D341Med (cell line): ENCODE data around the gene TNFRSF4.

Experiments used
- DNase-seq: peaks from one replicate; pipeline ENCODE4 v3.0.0; 2012; ENCODE audit warnings: low spot score

TNFRSF4 gene

DNA sequence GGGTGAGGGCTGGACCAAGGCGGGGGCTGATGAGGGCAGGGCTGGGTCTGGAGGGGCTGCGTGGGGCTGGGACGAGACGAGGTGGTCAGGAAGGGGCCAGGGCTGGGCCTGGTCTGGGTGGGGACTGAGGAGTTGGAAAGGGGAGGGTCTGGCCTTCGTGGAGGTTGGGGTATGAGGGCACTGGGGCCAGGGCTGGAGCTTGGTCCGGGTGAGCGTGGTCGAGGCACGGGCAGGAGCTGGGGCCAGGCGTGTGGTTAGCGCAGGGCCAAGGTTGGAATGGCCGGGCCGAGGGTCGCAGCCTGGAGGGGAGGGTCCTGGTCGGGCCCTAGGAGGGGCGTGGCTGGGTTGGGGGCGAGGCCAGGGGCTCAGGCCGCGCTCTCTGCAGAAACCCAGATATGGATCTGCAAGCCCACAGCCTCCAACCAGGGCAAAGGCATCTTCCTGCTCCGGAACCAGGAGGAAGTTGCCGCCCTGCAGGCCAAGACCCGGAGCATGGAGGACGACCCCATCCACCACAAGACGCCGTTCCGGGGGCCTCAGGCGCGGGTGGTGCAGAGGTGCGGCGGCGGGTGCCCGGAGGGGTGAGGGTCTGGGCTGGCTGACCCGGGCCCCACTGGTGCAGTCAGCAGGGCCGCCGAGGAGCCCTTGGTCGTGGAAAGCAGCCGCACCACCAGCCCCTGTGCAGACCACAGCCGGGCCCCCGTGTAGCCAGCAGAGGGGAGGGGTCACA lies 31.3 kb downstream of the TNFRSF4 start:
- peak; percentile 43 for DNase-seq

DNA sequence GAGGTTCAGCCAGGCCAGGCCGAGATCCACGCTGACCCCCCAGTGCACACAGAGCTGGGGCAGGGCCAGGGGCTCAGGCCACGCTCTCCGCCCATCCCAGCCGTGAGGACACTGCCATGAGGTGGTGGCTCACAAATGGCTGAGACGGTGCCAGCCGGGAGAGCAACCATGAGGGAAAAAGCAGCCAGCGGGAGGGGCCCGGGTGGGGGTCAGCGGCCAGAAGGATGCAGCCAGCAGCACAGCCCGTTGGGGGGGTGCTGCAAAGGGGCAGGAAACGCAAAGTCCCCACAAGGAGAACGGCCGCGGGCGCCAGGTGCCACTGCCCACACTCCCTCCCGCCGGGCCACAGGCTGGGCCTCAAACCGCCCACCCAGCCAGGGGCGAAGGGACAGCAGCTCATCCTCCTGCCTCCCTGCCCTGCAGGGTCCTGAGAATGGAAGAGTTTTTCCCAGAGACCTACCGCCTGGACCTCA lies 32.0 kb downstream of the TNFRSF4 start:
- DNase-seq = peak; percentile 36

DNA sequence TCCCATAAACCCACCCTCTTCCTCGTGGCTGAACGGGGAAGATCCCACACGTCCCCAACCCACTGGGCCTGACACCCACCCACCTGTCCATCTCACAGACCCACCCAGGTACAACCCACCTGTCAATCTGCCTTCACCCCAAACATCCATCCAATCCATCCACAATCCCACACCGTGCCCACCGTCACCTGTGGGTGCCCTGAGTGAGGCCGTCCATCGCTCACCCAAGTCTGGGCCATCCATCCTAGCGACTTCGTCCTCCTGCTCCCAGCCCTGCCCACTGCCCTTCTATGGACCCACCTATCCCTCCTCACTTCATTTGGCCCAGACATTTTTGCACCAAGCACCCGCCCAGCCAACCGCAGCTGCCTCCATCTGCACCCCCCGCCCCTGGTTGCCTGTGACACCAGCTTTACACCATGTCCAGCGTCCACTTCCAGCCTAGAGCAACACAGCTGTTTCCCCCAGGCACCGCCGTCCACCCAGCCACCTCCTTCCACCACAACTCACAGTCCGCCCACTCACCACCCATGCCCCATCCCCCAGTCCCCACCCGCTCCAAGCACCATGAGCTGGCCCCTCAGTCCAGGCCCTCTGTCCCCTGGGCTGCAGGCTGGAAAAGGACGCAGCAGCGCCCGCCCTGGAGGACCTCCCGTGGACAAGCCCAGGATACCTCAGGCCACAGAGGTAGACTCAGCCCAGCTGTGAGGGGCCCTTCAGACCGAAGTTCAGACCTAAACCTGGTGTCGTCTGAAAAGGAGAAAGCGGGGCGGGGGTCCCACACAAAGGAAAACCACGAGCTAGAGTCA lies 32.6 kb downstream of the TNFRSF4 start:
- DNase-seq = peak; percentile 26

DNA sequence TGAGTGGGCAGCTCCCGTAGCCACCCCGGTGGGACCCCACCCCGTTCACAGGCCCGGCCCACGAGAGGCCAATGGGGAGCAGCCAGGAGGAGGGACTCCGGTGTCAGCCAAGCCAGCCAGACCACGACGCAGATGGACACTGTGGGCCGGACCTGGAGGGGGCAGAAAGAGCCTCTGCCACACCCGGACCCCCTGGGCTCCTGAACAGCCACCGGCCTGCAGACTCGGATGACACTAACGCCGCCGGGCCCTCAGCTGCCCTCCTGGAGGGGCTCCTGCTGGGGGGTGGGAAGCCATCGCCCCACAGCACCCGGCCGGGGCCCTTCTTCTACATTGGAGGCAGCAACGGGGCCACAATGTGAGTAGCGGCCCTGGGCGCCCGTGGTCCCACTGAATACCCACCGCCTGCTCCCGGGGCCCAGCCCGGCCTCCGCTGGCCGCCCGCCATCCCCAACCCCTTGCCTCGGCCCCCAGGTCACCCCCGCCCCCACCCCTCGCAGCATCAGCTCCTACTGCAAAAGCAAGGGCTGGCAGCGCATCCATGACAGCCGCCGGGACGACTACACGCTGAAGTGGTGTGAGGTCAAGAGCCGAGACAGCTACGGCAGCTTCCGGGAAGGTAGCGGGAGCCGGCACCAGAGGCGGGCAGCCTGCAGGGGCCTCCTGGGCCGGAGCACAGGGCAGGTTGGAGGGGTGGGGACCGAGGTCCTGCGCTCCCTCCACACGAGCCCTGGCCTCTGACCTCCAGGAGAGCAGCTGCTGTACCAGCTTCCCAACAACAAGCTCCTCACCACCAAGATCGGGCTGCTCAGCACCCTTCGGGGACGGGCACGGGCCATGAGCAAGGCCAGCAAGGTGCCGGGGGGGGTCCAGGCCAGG lies 33.7 kb downstream of the TNFRSF4 start:
- peak; percentile 42 for DNase-seq

DNA sequence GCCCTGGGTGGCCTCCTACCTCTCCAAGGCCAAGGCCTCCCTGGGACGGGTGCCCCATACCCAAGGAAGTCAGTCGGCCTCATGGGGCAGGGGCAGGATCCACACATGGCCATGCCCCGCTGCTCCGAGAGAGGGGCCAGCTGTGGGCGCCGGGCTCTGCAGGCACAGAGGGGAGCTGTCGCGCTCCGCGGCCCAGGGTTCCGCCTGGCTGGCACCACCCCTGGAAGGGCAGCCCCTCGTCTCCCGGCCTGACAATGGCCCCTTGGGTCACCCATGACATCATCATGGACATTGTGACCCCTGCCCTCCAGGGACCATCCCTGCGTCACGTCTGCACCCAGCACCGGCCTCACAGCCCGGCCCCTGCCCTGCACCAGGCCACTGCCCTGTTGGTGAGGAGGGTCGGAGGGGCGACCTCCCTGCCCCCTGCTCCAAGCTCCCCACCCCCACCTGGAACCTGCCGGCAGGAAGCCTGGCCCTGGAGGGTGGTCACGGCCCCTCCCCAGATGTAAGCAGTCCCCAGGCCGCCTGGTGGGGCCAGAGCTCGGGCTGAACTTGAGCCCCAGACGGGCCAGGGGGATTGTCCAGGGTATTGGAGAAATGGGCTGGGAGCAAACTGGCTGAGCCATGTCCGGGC lies 34.5 kb downstream of the TNFRSF4 start:
- DNase-seq = peak; percentile 33

DNA sequence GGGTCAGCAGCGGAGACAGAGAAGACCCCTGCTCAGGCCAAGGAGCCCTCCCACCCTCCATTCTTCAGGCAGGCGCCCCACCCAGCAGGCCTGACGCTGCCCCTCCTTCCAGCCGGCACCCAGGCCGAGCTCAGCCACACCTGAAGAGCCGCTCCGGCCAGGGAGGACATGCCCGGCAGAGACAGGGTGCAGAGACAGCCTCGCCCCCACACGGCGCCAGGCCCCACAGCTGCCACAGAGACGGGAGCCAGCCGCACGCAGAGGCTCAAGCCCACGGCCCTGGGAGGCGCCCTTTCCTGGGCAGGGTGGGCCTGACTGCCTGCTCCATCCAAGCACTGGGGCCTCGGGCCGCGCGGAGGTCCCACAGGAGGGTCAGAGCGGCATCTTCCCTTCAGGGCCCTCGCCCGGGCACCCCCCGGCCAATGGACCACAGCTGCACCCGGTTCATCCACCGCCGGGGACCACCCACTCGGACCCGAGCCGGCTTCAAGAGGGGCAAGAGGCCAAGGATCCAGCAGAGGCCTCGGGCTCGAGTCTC lies 35.1 kb downstream of the TNFRSF4 start:
- DNase-seq = peak; percentile 28

DNA sequence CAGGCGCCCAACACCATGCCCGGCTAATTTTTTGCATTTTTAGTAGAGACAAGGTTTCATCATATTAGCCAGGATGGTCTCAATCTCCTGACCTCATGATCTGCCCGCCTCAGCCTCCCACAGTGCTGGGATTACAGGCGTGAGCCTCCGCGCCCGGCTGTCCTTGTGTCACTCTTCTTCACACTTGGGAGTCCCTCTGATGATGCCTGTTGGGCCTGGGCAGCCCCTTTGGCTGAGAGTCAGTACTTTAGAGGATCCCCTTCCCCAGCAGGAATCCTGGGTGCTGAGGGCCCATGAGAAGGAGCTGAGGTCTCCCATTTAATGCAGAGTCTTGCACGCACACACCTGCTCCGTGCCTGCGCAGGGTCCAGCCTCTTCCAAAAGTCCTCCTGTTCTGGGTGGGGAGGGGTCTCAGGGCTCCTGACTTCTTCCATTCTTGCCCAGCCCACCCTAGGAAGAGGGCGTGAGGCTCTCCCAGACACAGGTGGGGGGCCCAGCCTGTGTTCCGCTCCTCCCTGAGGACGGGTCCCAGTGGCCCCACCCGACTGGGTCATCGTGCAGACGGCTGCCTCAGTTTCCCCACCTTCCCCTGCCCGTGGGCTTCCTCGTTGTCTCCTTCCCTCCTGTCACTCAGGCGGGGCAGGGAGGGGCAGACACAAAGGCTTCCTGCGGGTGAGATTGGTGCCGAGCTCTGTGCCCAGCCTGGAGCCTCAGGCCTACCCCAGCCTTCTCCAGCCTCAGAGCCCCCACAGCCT lies 36.3 kb downstream of the TNFRSF4 start:
- peak; percentile 17 for DNase-seq

DNA sequence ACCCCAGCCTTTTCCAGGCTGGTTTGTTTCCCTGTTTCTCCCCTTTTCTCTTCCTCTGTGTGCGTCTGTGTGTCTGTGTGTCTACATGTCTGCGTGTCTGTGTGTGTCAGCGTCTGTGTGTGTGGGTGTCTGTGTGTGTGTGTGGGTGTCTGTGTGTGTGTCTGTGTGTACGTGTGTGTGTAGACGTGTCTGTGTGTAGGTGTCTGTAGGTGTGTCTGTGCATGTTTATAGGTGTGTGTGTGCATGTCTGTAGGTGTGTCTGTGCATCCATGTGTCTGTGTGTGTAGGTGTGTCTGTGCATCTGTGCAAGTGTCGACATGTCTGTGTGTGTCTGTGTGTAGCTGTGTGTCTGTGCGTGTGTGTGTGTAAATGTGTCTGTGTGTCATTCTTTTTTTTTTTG lies 37.0 kb downstream of the TNFRSF4 start:
- DNase-seq = no peak

DNA sequence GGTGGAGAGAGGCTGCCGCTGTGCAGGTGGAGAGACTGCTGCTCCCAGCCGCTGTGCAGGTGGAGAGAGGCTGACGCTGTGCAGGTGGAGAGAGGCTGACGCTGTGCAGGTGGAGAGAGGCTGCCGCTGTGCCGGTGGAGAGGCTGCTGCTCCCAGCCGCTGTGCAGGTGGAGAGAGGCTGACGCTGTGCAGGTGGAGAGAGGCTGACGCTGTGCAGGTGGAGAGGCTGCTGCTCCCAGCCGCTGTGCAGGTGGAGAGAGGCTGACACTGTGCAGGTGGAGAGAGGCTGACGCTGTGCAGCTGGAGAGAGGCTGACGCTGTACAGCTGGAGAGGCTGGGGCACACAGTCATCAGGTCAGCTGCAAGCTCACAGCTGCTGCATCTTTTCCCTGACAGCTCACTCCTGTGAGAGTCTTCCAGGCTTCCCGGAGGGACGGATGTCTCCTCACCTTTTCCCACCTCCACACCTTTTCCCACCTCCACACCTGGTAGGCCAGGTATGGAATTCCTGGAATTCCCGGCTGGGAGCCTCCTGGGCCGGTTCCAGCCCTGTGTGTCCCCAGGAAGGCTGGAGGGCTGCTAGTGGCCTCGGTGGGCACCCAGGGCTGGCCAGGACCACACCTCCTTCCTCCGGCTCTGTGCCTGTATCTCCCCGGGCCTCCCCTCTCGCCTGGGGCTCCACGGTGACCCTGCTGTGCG lies 37.7 kb downstream of the TNFRSF4 start:
- peak; percentile 31 for DNase-seq

DNA sequence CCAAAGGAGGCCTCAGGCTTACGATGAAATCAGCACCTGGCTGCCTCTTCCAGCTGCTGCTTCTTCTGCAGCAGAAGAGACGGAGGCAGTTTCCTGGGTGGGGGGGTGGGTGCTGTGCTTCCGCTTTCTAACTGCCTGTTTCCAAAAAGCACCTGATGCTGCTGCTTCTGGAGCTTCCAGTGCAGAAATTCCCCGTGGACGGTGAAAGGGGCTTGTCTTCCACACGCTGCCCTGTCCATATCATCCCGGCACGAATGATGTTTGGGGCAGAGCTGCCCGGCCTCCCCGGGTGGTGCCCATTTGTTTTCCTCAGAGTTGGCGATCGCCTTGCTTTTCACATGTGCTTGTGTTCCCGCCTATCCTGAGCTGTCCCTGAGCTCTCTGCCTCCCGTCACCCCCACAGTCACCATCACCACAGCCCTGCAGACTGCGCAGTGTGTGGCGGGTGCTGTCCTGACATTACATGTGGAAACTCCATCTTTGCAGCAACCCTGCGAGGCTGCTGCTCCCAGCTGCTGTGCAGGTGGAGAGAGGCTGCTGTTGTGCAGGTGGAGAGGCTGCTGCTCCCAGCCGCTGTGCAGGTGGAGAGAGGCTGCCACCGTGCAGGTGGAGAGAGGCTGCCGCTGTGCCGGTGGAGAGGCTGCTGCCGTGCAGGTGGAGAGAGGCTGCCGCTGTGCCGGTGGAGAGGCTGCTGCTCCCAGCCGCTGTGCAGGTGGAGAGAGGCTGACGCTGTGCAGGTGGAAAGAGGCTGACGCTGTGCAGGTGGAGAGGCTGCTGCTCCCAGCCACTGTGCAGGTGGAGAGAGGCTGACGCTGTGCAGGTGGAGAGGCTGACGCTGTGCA lies 38.5 kb downstream of the TNFRSF4 start:
- DNase-seq = peak; percentile 32

DNA sequence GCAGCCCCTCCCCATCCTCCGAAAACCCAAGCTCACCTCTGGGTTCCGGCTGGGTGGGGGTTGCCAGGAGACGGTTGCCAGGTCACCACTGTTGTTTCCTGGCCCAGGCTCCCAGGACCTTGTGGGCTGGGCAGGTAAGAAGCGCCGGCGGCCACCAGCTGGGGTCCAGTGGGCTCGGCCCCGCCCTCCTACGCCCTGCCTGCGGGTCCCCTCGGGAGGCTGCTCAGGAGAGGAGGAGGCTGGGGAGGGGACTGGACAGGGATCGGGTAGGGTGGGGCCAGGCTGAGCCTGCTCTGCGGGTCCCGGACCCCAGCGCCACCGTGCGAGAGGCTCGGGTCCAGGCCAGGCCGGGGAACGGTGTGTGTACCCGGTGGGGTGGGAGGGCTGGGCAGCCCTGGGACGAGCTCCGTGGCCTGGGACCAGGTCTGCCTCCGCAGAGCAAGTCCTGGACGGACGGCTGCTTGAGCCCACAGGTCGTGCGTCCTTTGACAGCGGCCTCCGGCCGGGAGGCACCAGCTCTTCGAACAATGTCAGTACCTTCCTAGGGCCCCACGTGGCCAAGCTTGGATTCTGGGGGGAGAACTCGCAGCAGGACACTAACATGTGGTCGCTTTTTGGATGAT lies 40.0 kb downstream of the TNFRSF4 start, which contains the start of gene TTLL10:
TSS of gene TTLL10 (plus strand) at position 88 of the 623 bp plus-strand sequence. CDS start 5,336 bp downstream, outside the sequence.
- DNase-seq = peak; percentile 30

DNA sequence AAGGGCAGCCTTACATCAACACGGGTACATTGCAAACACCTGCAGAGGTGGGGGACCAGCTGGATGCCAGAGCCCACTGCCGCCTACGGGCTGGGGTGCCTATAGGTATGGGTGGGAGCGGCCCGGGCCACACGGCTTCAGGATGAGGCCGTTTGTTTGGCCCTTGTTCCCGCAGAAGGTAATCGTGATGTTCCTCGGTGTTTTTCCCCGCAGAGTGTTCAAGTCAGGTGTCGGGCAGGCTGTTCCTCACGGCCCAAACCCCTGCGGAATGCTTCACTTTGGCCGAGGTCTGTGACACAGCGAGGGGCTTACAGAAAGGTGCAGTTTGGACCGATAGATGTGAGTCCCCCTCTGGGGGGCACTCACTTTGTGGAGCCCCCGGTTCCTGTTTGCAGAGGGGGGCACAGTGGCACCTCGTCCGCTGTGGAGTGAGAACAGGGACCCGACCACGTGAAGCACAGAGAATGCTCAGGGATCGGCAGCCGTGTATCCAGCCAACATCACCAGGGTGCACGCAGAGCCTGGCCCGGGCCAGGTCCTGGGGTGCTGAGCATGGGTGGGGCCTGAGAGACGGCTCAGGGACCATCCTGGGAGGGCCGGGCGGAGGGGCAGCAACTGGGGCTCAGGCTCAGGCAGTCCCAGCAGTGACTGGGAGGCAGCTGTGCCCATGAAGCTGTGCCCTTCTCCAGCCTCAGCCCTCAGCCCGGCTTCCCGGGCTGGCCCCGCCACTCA lies 40.7 kb downstream of the TNFRSF4 start:
- DNase-seq = peak; percentile 38

DNA sequence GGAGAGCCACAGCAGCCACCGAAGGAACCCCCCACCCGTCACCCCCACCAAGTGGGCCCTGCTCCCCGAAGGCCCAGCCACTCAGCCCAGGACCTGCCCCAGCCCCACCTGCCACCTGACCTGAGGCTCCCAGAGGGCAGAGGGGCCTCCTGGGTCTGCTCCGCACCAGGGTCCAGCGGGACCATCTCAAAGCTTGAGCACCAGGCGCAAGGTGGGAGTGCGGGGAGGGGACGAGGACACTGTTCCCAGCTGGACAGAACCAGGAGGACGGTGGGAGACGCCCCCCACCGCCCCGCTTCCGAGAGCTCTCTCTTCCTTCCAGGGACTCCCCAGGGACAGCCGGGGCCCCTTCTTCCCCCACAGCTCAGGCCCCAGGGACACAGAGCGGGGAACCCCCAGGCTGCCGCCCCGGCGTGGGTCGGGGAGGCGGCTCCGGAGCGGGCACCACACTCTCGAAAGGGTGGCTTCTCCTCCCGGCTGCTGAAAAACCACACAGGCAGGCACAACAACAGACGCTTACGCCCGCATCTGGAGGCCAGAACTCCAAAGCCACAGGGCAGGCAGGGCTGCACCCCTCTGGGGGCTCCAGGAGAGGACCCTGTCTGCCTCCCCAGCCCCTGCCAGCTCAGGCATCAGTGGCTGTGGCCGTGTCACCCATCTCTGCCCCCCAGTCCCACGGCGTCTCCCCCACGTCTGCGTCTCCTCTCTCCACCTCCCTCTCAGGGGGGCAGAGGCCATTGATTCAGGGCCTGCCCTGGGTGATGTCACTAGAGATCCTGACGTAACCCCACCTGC lies 42.2 kb downstream of the TNFRSF4 start:
- DNase-seq = peak; percentile 33

DNA sequence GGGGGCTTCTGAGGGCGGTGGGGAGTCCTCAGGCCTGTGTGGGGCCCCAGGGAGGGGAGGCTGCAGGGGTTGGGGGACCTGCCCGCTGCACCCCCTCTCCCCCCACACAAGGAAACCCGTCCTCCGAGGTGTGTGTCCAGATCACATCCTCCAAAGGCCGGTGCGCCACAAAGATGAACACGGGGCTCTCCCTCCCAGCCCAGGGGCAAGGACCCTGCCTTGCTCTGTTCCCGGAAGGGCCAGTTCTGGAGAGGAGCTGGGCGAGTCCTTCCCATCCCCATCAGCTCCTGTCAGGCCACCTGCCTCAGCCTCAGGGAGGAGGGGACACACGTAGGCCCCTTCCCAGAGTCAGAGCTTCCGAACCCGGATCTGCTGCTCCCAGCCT lies 42.8 kb downstream of the TNFRSF4 start:
- peak; percentile 32 for DNase-seq

DNA sequence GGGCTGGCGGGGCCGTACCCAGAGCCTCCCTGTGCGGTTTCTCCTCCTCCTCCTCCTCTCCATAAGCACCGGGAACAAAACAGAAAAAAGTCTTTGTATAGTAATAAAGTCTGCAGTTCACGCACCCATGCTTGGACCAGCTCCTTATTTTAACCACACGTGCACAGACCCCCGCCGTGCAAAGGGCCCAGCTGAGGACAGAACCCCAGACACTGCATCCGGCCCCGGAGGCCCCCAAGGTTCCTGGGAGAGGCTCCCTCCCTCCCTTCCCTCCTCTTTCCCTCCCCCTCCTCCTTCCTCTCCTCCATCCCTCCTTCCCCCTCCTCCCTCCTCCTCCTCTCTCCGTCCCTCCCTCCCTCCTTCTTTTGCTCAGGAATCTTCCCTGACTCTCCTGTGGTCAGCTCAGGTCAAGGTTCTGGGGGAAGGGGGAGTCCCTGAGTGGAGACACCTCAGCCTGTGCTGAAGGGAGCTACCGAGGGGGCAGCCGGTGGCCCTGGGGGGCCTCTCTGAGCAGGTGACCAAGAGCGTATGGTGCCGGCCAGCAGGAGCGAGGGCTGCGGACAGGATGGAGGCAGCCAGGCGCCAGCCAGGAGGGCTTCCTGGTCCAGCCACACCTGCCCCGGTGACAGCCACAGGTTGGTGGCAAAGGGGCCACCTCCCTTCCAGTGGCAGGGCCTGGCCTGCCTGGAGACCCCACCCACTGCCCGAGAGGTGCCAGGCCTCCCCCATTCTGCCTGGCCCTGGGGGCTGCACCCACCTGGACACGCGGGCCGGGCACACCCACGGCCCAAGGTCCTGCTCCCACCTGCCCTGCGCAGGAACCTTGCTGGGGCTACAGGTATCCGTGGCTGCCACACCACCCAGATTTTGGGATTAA lies 43.5 kb downstream of the TNFRSF4 start:
- DNase-seq = peak; percentile 31
